Astrocyte of the cerebellum (primary cell): ENCODE measurements around the gene AURKAIP1.

Source experiments
- DNase-seq: peaks from one replicate; pipeline ENCODE4 v3.0.0-alpha.2; 2011; ENCODE audit warnings: low read depth
- H3K4me3 ChIP-seq: 2 replicates; pipeline ENCODE4 v1.5.1; 2011; ENCODE audit warnings: mild to moderate bottlenecking, low read depth, low read length, moderate library complexity
- CTCF ChIP-seq: IDR thresholded peaks from 2 replicates; pipeline ENCODE4 v1.5.1; 2012; ENCODE audit warnings: low read length, low read depth, moderate library complexity, mild to moderate bottlenecking; ENCODE audit errors: missing control alignments
- in situ Hi-C: cut with HindIII; loops from 2 replicates; pipeline ENCODE4 v1.10.0; 2017; ENCODE audit warnings: low sequenced_read_pairs

The AURKAIP1 gene

DNA sequence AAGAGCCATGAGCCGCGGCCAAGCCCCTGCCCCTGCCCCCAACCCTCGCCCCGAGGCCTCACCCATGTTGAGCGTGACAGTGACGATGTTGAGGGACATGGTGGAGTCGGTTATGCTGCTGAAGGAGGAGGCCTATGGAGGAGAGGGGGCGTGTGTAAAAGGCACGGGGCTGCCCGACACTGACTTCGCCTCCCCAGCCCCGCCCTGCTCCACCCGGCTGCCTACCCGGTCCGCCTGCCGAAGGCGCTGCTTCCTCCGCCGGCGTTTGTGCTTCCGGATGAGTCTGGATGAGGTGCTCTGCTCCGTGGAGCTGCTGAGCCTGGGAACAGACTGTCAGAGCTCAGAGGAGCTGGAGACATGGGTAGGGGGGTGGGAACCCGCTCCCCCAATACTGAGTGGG lies 34.8 kb downstream of the AURKAIP1 start:
- H3K4me3 ChIP-seq, result no peak overlapping the region
- TF ChIP-seq CTCF, result no peak
- no peak for DNase-seq
- in situ Hi-C loops, result no loop called here

DNA sequence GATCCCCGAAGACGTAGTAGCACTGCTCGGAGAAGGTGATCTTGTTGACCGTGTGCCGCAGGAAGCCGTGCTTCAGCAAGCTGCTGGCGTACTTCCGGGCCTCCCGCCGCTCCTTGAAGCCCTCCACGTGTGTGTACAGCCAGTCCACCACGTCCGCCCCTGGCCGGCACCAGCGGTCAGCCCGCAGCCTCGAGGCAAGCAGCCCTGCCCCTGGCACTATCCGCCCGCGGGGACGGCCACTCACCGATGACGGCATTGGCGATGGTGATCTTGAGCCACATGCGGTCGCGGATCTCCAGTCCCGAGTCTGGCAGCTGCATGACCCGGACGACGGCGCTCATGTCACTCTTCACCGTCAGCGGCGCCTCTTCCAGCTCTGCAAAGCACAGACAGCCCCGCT lies 36.7 kb downstream of the AURKAIP1 start:
- in situ Hi-C loops, result no loop called here
- no peak overlapping the region for H3K4me3 ChIP-seq
- no peak for DNase-seq
- no peak for TF ChIP-seq CTCF

GRCh38 chr1:1337793-1338147 lies 37.2 kb downstream of the AURKAIP1 start:
- in situ Hi-C loops, result no loop called here
- H3K4me3 ChIP-seq, result no peak overlapping the region
- DNase-seq, result no peak
- TF ChIP-seq CTCF, result no peak

GRCh38 chr1:1336931-1337792 lies 37.8 kb downstream of the AURKAIP1 start:
- no peak for DNase-seq
- no peak overlapping the region for H3K4me3 ChIP-seq
- TF ChIP-seq CTCF, result no peak
- in situ Hi-C loops, result no loop called here

GRCh38 chr1:1336446-1336845 lies 38.6 kb downstream of the AURKAIP1 start:
- DNase-seq, result no peak
- H3K4me3 ChIP-seq, result no peak overlapping the region
- in situ Hi-C loops, result no loop called here
- TF ChIP-seq CTCF, result no peak

DNA sequence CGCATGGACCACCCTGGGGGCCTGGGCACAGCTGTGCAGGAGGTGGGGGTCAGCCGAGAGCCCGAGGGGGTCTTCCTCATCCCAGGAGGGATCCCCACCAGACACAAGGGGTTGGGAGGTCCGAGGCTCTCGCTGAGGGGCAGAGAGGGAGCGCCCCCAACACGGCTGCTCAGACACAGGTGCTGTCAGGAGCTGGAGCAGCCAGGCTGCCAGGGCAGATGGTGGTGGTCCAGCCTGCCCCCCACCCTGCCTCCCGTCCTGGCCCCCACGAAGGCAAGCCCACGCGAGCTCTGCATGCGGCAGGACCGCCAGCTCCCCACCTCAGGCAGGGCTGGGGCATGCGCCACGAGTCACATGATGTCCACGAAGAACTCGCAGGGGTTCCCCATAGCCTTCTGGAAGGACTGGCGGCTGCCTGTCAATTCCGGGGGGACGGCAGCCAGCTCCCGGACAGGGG lies 39.2 kb downstream of the AURKAIP1 start:
- in situ Hi-C loops, result no loop called here

More for the DNA sequence above, 39.2 kb downstream of the AURKAIP1 start:
- H3K4me3 ChIP-seq, result no peak overlapping the region
- no peak for TF ChIP-seq CTCF
- DNase-seq, result no peak
